ENCODE measurements around the gene PACSIN1.

The PACSIN1 gene

GRCh38 chr6:34544052-34544604 lies 78.3 kb downstream of the PACSIN1 start:
- DNase-seq (ENCODE audit: low read depth in 2 of 2), result no peak
- no peak for TF ChIP-seq CTCF (IDR thresholded peaks at IDR 0.05; ENCODE audit: low read depth, low read length)
- H3K4me3 ChIP-seq (replicated peaks in 1 of 2; ENCODE audit: low read depth in 2 of 2, low read length in 2 of 2), result no peak overlapping the region

GRCh38 chr6:34544776-34545471 lies 79.0 kb downstream of the PACSIN1 start:
- no peak for TF ChIP-seq CTCF (IDR thresholded peaks at IDR 0.05; ENCODE audit: low read depth, low read length)
- DNase-seq (ENCODE audit: low read depth in 2 of 2), result peak; percentile 29 to 34
- H3K4me3 ChIP-seq (replicated peaks in 1 of 2; ENCODE audit: low read depth in 2 of 2, low read length in 2 of 2), result no peak overlapping the region

- no peak for TF ChIP-seq CTCF (IDR thresholded peaks at IDR 0.05; ENCODE audit: low read depth, low read length)
- DNase-seq (ENCODE audit: low read depth in 2 of 2), result peak in 1 of 2 donors; percentile 56
- H3K4me3 ChIP-seq (replicated peaks in 1 of 2; ENCODE audit: low read depth in 2 of 2, low read length in 2 of 2), result no peak overlapping the region
Measured at GRCh38 chr6:34546551-34547321, 80.9 kb downstream of the PACSIN1 start.

- no peak for DNase-seq (ENCODE audit: low read depth in 2 of 2)
- H3K4me3 ChIP-seq (replicated peaks in 1 of 2; ENCODE audit: low read depth in 2 of 2, low read length in 2 of 2), result no peak overlapping the region
- TF ChIP-seq CTCF (IDR thresholded peaks at IDR 0.05; ENCODE audit: low read depth, low read length), result no peak
Measured at GRCh38 chr6:34547701-34548644, 82.1 kb downstream of the PACSIN1 start.

GRCh38 chr6:34549026-34549803 lies 83.3 kb downstream of the PACSIN1 start:
- no peak for DNase-seq (ENCODE audit: low read depth in 2 of 2)
- TF ChIP-seq CTCF (IDR thresholded peaks at IDR 0.05; ENCODE audit: low read depth, low read length), result no peak
- no peak overlapping the region for H3K4me3 ChIP-seq (replicated peaks in 1 of 2; ENCODE audit: low read depth in 2 of 2, low read length in 2 of 2)

GRCh38 chr6:34549804-34550202 lies 83.9 kb downstream of the PACSIN1 start:
- no peak for DNase-seq (ENCODE audit: low read depth in 2 of 2)
- TF ChIP-seq CTCF (IDR thresholded peaks at IDR 0.05; ENCODE audit: low read depth, low read length), result no peak
- no peak overlapping the region for H3K4me3 ChIP-seq (replicated peaks in 1 of 2; ENCODE audit: low read depth in 2 of 2, low read length in 2 of 2)
